CD4-positive, alpha-beta memory T cell (primary cell): ENCODE measurements around the gene CRYBB1. TPM values are rescaled to one million over a fixed set of nuclear protein-coding genes. Genes with fewer than 3 reads are reported as not detected.

ENCODE experiments used
- CTCF ChIA-PET: fragments of 350-600 bp; sonication (Branson Sonifier 250); formaldehyde crosslinking; loops from one replicate; lab custom pipeline; 2021; ENCODE audit warnings: inconsistent platforms; ENCODE audit not compliant: partially characterized antibody; lab: Charles Lee
- POLR2A ChIA-PET: fragments of 350-600 bp; sonication (Branson Sonifier 250); formaldehyde crosslinking; loops from one replicate; lab custom pipeline; 2021; ENCODE audit not compliant: partially characterized antibody; lab: Charles Lee
- DNase-seq, 5 donors: peaks; one replicate each; pipeline versions ENCODE4 v3.0.0 to v3.0.0-alpha.2; 2020 to 2022; ENCODE audit warnings: mixed read lengths in 1 of 5
- H3K27ac ChIP-seq: one replicate; pipeline ENCODE4 v1.7.0; 2013; ENCODE audit warnings: low read depth, low read length
- H3K27me3 ChIP-seq: 2 replicates; pipeline ENCODE4 v1.7.0; 2013; ENCODE audit warnings: mild to moderate bottlenecking, low read length, moderate library complexity; ENCODE audit not compliant: insufficient read depth
- H3K36me3 ChIP-seq: 2 replicates; pipeline ENCODE4 v1.7.0; 2013; ENCODE audit warnings: mild to moderate bottlenecking, low read length, moderate library complexity; ENCODE audit not compliant: insufficient read depth
- H3K4me1 ChIP-seq: 2 replicates; pipeline ENCODE4 v1.7.0; 2013; ENCODE audit warnings: mild to moderate bottlenecking, low read length, moderate library complexity; ENCODE audit not compliant: insufficient read depth
- H3K4me3 ChIP-seq, 2 donors: one replicate each; pipeline ENCODE4 v1.7.0; 2013; ENCODE audit warnings: low read length in 2 of 2, mild to moderate bottlenecking in 1 of 2
- H3K9me3 ChIP-seq, 2 donors: one replicate each; pipeline ENCODE4 v1.7.0; 2013; ENCODE audit warnings: low read length in 2 of 2, control low read depth in 1 of 2; ENCODE audit not compliant: control insufficient read depth in 1 of 2
- H3K27ac Mint-ChIP-seq, 7 donors: one replicate each; pipeline ENCODE4 v1.8.0; 2020 to 2021; ENCODE audit warnings: mixed read lengths in 7 of 7, mild to moderate bottlenecking in 6 of 7, inconsistent platforms in 3 of 7, moderate library complexity in 3 of 7
- H3K27me3 Mint-ChIP-seq, 2 donors: one replicate each; pipeline ENCODE4 v1.8.0; 2020 to 2021; ENCODE audit warnings: mixed read lengths in 2 of 2
- H3K36me3 Mint-ChIP-seq, 2 donors: one replicate each; pipeline ENCODE4 v1.8.0; 2020 to 2021; ENCODE audit warnings: mixed read lengths in 2 of 2, inconsistent platforms in 1 of 2, mild to moderate bottlenecking in 1 of 2
- H3K4me1 Mint-ChIP-seq, 4 donors: one replicate each; pipeline ENCODE4 v1.8.0; 2020 to 2021; ENCODE audit warnings: mixed read lengths in 4 of 4, mild to moderate bottlenecking in 1 of 4
- H3K4me3 Mint-ChIP-seq, 8 donors: one replicate each; pipeline ENCODE4 v1.8.0; 2020 to 2021; ENCODE audit warnings: mixed read lengths in 8 of 8, mild to moderate bottlenecking in 7 of 8, moderate library complexity in 6 of 8, inconsistent platforms in 3 of 8
- H3K9me3 Mint-ChIP-seq, 8 donors: one replicate each; pipeline ENCODE4 v1.8.0; 2020 to 2021; ENCODE audit warnings: mixed read lengths in 8 of 8, mild to moderate bottlenecking in 5 of 8, inconsistent platforms in 3 of 8, moderate library complexity in 1 of 8
- intact Hi-C: fragments of 100-400 bp; cut with micrococcal nuclease; formaldehyde crosslinking; loops from one replicate; pipeline ENCODE4 v1.15.1; 2023
- polyA plus RNA-seq, 2 donors: library from polyadenylated mRNA; unstranded; fragments of 300-500 nt; fragmentation: Illumina TruSeq; gene quantifications; one replicate each; pipeline ENCODE4 v1.2.3, GENCODE V29; 2021
- total RNA-seq, 2 experiments: library from RNA; stranded (reverse); gene quantifications; one replicate each; pipeline ENCODE4 v1.2.3, GENCODE V29; 2021

CRYBB1 gene
- total and polyA plus RNA-seq, 4 experiments from 2014 or later, result not detected

- H3K27ac ChIP-seq, result no peak overlapping the region
- no peaks in the 10 kb centered on the region for H3K9me3 Mint-ChIP-seq
- H3K27me3 Mint-ChIP-seq, result no peaks in the 10 kb centered on the region
- CTCF ChIA-PET, result interaction anchor here (0.8 to 2.4 kb wide), 2 partner anchors 8 to 13 kb away, joined by 3 to 7 read pairs; no protein-coding TSS in a partner anchor
- H3K36me3 Mint-ChIP-seq, result peaks cover 0 to 8% of the 10 kb centered on the region in 2 donors
- no peak for DNase-seq
- H3K4me3 Mint-ChIP-seq, result peak overlapping the region in 2 of 8 donors; percentile 11 to 13
- H3K27ac Mint-ChIP-seq, result peak overlapping the region in 1 of 7 donors; percentile 50
- H3K9me3 ChIP-seq, result no peaks in the 10 kb centered on the region
- peaks cover 3% of the 10 kb centered on the region for H3K36me3 ChIP-seq
- POLR2A ChIA-PET, result interaction anchor here (1.0 to 7.2 kb wide), 3 partner anchors 12 to 177 kb away, joined by 3 to 95 read pairs (median 6); partner anchors contain the start of genes HPS4 and SRRD
- no peak overlapping the region for H3K4me3 ChIP-seq
- peaks cover 28 to 56% (median 36%) of the 10 kb centered on the region in 4 donors for H3K4me1 Mint-ChIP-seq
- H3K4me1 ChIP-seq, result peaks cover 41% of the 10 kb centered on the region
- intact Hi-C loops, result no loop called here
- no peaks in the 10 kb centered on the region for H3K27me3 ChIP-seq
Observed at GRCh38 chr22:26660356-26660755, 42.5 kb upstream of the CRYBB1 start.

- POLR2A ChIA-PET, result interaction anchor here (0.9 to 7.2 kb wide), 8 partner anchors 8 to 175 kb away, joined by 3 to 95 read pairs (median 5); partner anchors contain the start of genes HPS4, SRRD and TPST2
- intact Hi-C loops, result loop anchor here (1.0 to 5.0 kb wide), 3 partner anchors 12 to 232 kb away; partner anchors contain the start of genes ASPHD2, HPS4 and SRRD
- peaks cover 0 to 6% of the 10 kb centered on the region in 2 donors for H3K36me3 Mint-ChIP-seq
Observed at GRCh38 chr22:26658671-26659478, 41.0 kb upstream of the CRYBB1 start.

GRCh38 chr22:26658161-26658560 is 40.3 kb upstream of the CRYBB1 start:
- ChIA-PET POLR2A (interaction anchor here (1.0 to 7.2 kb wide), 6 partner anchors 9 to 174 kb away, joined by 3 to 95 read pairs (median 8); partner anchors contain the start of genes HPS4, SRRD and TPST2), CTCF (interaction anchor here (2.4 kb wide), 1 partner anchor 10 kb away, joined by 7 read pairs; no protein-coding TSS in a partner anchor)
- peak overlapping the region; percentile 70 to 94 (median 85) for H3K27ac Mint-ChIP-seq
- DNase-seq, result peak in 1 of 5 donors; percentile 20
- peak overlapping the region; percentile 58 for H3K27ac ChIP-seq
- peaks cover 0 to 6% of the 10 kb centered on the region in 2 donors for H3K36me3 Mint-ChIP-seq
- no peaks in the 10 kb centered on the region for H3K27me3 ChIP-seq
- peaks cover 29% of the 10 kb centered on the region for H3K4me1 ChIP-seq
- H3K27me3 Mint-ChIP-seq, result no peaks in the 10 kb centered on the region
- H3K4me3 ChIP-seq, result peak overlapping the region; percentile 90 to 95
- no peaks in the 10 kb centered on the region for H3K9me3 Mint-ChIP-seq
- intact Hi-C loops, result loop anchor here (2.0 to 5.0 kb wide), 2 partner anchors 175 to 231 kb away; partner anchors contain the start of genes ASPHD2, HPS4 and SRRD
- peak overlapping the region; percentile 91 to 97 (median 94) for H3K4me3 Mint-ChIP-seq
- H3K4me1 Mint-ChIP-seq, result peaks cover 17 to 37% (median 25%) of the 10 kb centered on the region in 4 donors
- no peaks in the 10 kb centered on the region for H3K36me3 ChIP-seq
- H3K9me3 ChIP-seq, result no peaks in the 10 kb centered on the region

More at GRCh38 chr22:26658671-26659478, 41.0 kb upstream of the CRYBB1 start:
- H3K4me3 ChIP-seq, result peak overlapping the region; percentile 90 to 95
- H3K4me1 ChIP-seq, result peaks cover 29% of the 10 kb centered on the region
- Mint-ChIP-seq H3K4me3 (peak overlapping the region; percentile 91 to 97 (median 94)), H3K4me1 (peaks cover 19 to 42% (median 25%) of the 10 kb centered on the region in 4 donors), H3K9me3 (no peaks in the 10 kb centered on the region), H3K27ac (peak overlapping the region; percentile 86 to 95 (median 90)), H3K27me3 (no peaks in the 10 kb centered on the region)
- DNase-seq, result peak; percentile 48 to 91 (median 61)
- peak overlapping the region; percentile 58 for H3K27ac ChIP-seq
- no peaks in the 10 kb centered on the region for H3K27me3 ChIP-seq
- H3K9me3 ChIP-seq, result no peaks in the 10 kb centered on the region
- peaks cover 3% of the 10 kb centered on the region for H3K36me3 ChIP-seq
- CTCF ChIA-PET, result interaction anchor here (2.4 kb wide), 1 partner anchor 9 kb away, joined by 7 read pairs; no protein-coding TSS in a partner anchor

GRCh38 chr22:26656891-26657851 is 39.3 kb upstream of the CRYBB1 start, which contains the start of gene MIAT:
TSS of gene MIAT (plus strand) at chr22:26657588.
- peaks cover 29% of the 10 kb centered on the region for H3K4me1 ChIP-seq
- peak within 1 kb of the TSS; percentile 91 to 98 (median 94) for H3K4me3 Mint-ChIP-seq
- H3K36me3 ChIP-seq, result no peaks in the 10 kb centered on the region
- intact Hi-C loops, result loop anchor here (5.0 kb wide), 1 partner anchor 230 kb away; the partner anchor contains the start of gene ASPHD2
- CTCF ChIA-PET, result interaction anchor here (1.2 to 1.3 kb wide), 2 partner anchors 10 to 154 kb away, joined by 3 to 4 read pairs; no protein-coding TSS in a partner anchor
- H3K27me3 Mint-ChIP-seq, result no peaks in the 10 kb centered on the region
- POLR2A ChIA-PET, result interaction anchor here (1.0 to 7.2 kb wide), 7 partner anchors 8 to 174 kb away, joined by 4 to 95 read pairs (median 11); partner anchors contain the start of genes HPS4 and SRRD
- peak within 1 kb of the TSS; percentile 58 for H3K27ac ChIP-seq
- no peaks in the 10 kb centered on the region for H3K9me3 ChIP-seq
- no peaks in the 10 kb centered on the region for H3K27me3 ChIP-seq
- peak within 1 kb of the TSS; percentile 70 to 94 (median 89) for H3K27ac Mint-ChIP-seq
- H3K4me3 ChIP-seq, result peak within 1 kb of the TSS; percentile 90 to 95
- no peaks in the 10 kb centered on the region for H3K9me3 Mint-ChIP-seq
- H3K36me3 Mint-ChIP-seq, result peaks cover 0 to 6% of the 10 kb centered on the region in 2 donors
- H3K4me1 Mint-ChIP-seq, result peaks cover 17 to 34% (median 25%) of the 10 kb centered on the region in 4 donors
- DNase-seq, result peak; percentile 60 to 82 (median 66)

GRCh38 chr22:26651815-26652214 is 34.0 kb upstream of the CRYBB1 start:
- Mint-ChIP-seq H3K9me3 (no peaks in the 10 kb centered on the region), H3K36me3 (no peaks in the 10 kb centered on the region), H3K27ac (no peak overlapping the region), H3K27me3 (no peaks in the 10 kb centered on the region), H3K4me3 (no peak overlapping the region), H3K4me1 (peaks cover 21 to 32% (median 25%) of the 10 kb centered on the region in 4 donors)
- POLR2A ChIA-PET, result interaction anchor here (1.1 kb wide), 1 partner anchor 168 kb away, joined by 7 read pairs; the partner anchor contains the start of genes HPS4 and SRRD
- Histone ChIP-seq H3K9me3 (no peaks in the 10 kb centered on the region), H3K27ac (no peak overlapping the region), H3K4me1 (peaks cover 27% of the 10 kb centered on the region), H3K36me3 (no peaks in the 10 kb centered on the region), H3K4me3 (no peak overlapping the region), H3K27me3 (no peaks in the 10 kb centered on the region)
- no peak for DNase-seq
- intact Hi-C loops, result no loop called here
- CTCF ChIA-PET, result interaction anchor here (1.2 kb wide), 1 partner anchor 10 kb away, joined by 4 read pairs; no protein-coding TSS in a partner anchor
